ENCODE results near the gene NRM. TPM values are rescaled to one million over a fixed set of nuclear protein-coding genes. Genes with fewer than 3 reads are reported as not detected.

NRM gene
- total RNA-seq, 2 donors from 2014 or later = 14.6 to 15.5 TPM

DNA sequence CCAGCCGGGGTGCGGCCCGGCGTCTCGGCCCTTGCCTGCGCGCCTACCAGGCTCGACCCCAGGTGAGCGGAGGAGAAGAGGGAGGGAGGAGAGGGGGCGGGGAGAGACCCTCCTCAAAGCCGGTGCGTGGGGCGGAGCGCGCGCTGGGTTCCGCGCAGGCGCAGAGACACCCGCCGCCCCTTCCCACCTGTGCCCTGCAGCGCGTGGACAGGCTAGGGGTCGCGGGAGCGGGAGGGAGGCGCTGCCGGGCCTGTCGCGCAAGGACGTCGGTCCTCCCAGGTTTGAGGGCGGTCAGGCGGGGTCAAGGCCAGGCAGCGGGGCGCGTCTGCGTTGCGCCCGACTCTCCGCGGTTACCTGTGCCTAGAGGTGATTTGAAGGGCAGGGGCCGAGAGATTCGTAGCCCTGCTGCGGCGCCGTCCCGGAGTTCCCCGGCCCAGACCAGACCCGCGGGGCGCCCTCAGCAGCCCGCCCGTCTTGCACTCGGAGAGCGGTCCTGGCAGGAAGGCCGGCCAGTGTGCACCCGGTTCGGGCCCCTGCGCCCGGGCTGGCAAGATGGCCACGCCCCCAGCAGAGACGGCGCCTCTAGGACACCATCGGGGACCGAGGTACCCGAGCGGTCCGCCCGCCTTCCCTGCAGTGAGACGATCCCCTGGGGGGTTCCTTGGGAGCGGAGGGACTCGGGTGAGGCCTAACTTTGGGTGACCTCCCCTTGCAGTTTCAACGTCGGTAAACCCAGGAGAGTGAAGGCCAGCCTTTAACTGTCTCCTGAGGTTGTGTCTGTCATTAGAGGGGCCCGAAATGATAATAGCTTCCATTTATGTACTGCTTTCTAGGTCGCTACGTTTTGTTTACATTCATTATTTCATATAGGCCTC, 43.3 kb downstream of the NRM start:
- intact Hi-C loops (cut with DNase I) = no loop called here
- peak; percentile 92 for DNase-seq (ENCODE audit: low spot score)

DNA sequence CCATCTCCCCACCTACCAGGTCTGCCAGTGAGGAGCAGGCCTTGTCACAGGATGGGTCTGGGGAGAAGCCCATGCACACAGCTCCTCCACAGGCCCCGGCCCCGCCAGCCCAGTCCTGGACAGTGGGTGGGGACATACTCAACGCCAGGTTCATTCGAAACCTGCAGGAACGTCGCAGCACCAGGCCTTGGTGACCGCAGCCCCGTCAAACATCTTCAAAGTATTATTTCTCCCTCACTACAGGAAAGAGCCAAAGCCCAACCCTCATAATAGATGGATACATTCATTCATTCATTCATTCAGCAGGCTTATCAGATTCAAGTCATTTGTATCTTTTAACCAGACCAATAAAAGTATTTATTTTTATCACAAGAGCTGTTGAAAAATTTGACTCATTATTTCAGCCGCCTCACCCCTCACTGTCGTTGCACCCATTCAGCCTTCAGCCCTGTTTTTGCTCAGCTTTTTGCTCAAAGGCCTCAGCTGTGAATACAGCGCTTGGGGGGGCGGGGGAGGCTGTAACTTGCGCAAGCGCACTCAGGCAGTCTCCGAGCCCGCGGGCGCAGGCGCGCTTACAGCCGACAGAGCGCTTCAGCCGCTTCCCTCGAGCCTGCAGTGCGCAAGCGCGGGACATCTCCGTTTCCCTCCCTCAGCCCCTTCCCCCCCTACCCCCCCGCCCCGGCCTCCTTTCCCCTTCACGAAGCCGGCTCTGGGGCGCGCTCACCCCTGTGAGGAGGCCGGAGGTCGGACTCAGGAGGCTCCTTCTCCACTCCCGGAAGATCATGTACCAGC, 44.1 kb downstream of the NRM start, which contains the start of gene C6orf136:
C6orf136 (plus strand) TSS at position 684 of the 792 bp plus-strand sequence; CDS start at position 783, 99 bp downstream.
- DNase-seq (ENCODE audit: low spot score) = peak; percentile 98
- intact Hi-C loops (cut with DNase I) = no loop called here

GRCh38 chr6:30645989-30646388, 44.8 kb downstream of the NRM start:
- intact Hi-C loops (cut with DNase I) = no loop called here
- DNase-seq (ENCODE audit: low spot score) = no peak

DNA sequence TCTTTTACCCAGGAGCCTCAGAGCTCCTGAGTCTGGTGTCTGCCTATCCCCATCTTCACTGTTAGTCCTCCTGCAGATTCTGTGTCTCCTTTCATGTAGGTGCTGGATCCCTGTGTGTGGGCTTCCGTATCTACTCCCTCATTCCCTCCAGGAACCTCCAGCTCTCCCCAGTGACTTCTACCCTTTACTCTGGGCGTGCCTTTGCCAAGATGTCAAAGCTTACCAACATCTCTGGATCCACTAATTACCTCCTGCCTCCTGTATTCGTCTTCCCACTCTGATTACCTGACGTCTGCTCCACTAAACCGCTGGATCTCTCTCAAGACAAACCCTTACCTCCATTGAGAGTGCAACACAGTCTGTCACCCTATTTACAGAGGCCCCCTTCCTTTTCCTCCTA, 46.0 kb downstream of the NRM start:
- intact Hi-C loops (cut with DNase I) = no loop called here

DNA sequence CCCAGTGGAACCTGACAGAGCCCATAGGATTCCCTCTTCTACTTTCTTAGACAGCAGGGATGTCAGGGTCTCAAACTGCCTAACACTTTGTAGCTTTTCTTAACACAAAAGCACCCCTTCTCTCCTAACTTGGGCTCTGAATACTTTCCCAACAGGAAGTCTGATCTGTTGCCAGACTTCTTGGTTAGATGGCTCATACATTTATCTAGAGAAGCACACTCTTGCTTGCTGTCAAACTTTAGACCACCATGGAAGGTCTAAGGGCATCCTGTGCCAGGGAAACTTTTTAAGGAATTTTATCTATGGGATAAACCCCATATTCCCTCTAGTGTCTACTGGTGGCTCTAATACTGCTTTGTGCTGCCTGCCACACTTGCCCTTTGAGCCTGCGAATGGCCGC, 47.1 kb downstream of the NRM start:
- no peak for DNase-seq (ENCODE audit: low spot score)
- intact Hi-C loops (cut with DNase I) = no loop called here

More for the DNA sequence above, 46.0 kb downstream of the NRM start:
- no peak for DNase-seq (ENCODE audit: low spot score)

- DNase-seq (ENCODE audit: low spot score) = no peak
- intact Hi-C loops (cut with DNase I) = no loop called here
Observed at GRCh38 chr6:30641048-30641447, 49.7 kb downstream of the NRM start.

- no peak for DNase-seq (ENCODE audit: low spot score)
- intact Hi-C loops (cut with DNase I) = no loop called here
Observed at GRCh38 chr6:30640481-30640880, 50.3 kb downstream of the NRM start.

Other genes with a start within 250 kb of the NRM start
- gene HLA-E, start 201.5 kb downstream of the NRM start, total RNA-seq = 100 to 1,000 TPM; 304 to 327 TPM
- 10 to 100 TPM; 52.2 to 59.6 TPM for gene GNL1, start 134.5 kb downstream of the NRM start, total RNA-seq
- 1 to 10 TPM; 5.4 to 8.3 TPM for gene PRR3, start 133.7 kb downstream of the NRM start, total RNA-seq
- gene ABCF1, start 119.5 kb downstream of the NRM start, total RNA-seq = 10 to 100 TPM; 39.4 to 42.3 TPM
- 10 to 100 TPM; 35.2 to 50.7 TPM for gene PPP1R10, start 73.7 kb downstream of the NRM start, total RNA-seq
- 10 to 100 TPM; 27.8 to 29.6 TPM for gene MRPS18B, start 73.1 kb downstream of the NRM start, total RNA-seq
- gene ATAT1, start 64.1 kb downstream of the NRM start, total RNA-seq = 1 to 10 TPM; 5.2 to 7.2 TPM
- gene C6orf136, start 43.9 kb downstream of the NRM start, total RNA-seq = 10 to 100 TPM in 1 of 2 donors, 1 to 10 TPM in 1; 8.5 to 13.4 TPM
- 10 to 100 TPM; 17.6 to 22.5 TPM for gene DHX16, start 18.0 kb downstream of the NRM start, total RNA-seq
- gene PPP1R18, start 4.3 kb downstream of the NRM start, total RNA-seq = 100 to 1,000 TPM in 1 of 2 donors, 10 to 100 TPM in 1; 70.0 to 111 TPM
- gene MDC1, start 26.3 kb upstream of the NRM start, total RNA-seq = 10 to 100 TPM; 24.4 to 25.0 TPM
- gene TUBB, start 29.4 kb upstream of the NRM start, total RNA-seq = 100 to 1,000 TPM; 342 to 378 TPM
- gene FLOT1, start 51.7 kb upstream of the NRM start, total RNA-seq = 100 to 1,000 TPM; 150 to 167 TPM
- 10 to 100 TPM; 28.5 to 51.5 TPM for gene IER3, start 53.6 kb upstream of the NRM start, total RNA-seq
- gene DDR1, start 193.5 kb upstream of the NRM start, total RNA-seq = 10 to 100 TPM; 25.2 to 26.0 TPM
- gene GTF2H4, start 217.2 kb upstream of the NRM start, total RNA-seq = 10 to 100 TPM; 27.2 to 37.8 TPM
- gene VARS2, start 223.3 kb upstream of the NRM start, total RNA-seq = 10 to 100 TPM; 13.8 to 17.8 TPM
- gene SFTA2, start 241.2 kb upstream of the NRM start, total RNA-seq = under 1 TPM in 1 of 2 donors, not detected in 1; 0.29 TPM
- not detected for gene MUCL3, start 250.0 kb upstream of the NRM start, total RNA-seq

Measured in posterior vena cava (tissue), 2 donors.